LNCAP (cell line): ENCODE measurements around the gene CD72.

Experiments used
- CTCF ChIP-seq: fragments of 450-650 bp; IDR thresholded peaks from 2 replicates; pipeline ENCODE4 v1.5.1; 2017; ENCODE audit warnings: mild to moderate bottlenecking

The CD72 gene

DNA sequence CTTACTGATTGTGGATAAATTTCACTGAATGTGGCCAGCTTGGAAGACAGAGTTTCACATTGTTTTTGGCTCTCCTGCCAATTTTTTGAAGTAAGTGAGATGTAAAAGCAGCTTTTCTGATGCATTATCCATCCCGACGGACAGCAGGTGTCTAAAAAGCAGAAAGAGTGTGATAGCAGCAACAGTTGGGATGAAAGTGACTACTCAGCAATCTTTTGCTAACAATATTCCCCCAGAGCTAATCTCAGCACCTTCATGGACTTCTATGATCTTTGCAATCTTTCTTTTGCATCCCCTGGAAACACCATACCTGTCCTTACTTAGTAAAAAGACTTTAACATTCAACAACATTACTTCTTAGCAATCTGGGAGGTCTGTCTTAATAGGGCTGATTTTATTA is 5.4 kb downstream of the CD72 start:
- TF ChIP-seq CTCF, result no peak

- peak; percentile 84 for TF ChIP-seq CTCF
Observed at GRCh38 chr9:35611230-35611797, 6.9 kb downstream of the CD72 start.

GRCh38 chr9:35609820-35610163 is 8.4 kb downstream of the CD72 start:
- TF ChIP-seq CTCF, result no peak

GRCh38 chr9:35609001-35609819 is 9.0 kb downstream of the CD72 start:
- TF ChIP-seq CTCF, result no peak

DNA sequence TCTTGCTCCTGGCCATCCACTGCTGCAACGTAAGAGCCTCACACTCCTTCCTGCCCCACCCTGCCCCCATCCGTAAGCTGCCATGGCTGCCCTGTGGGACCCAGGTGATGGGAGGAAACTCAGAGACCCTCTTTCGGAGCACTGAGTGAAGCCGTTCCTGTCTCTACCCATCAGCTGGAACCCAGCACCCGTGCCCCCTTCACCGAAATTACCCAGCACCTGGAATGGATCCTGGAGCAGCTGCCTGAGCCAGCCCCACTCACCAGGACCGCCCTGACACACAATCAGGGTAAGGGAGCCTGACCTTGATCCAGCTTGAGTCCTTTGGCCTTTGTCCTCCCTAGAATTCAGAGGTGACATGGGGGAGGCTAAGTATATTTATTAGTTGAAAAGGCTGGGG is 10.0 kb downstream of the CD72 start:
- no peak for TF ChIP-seq CTCF

- TF ChIP-seq CTCF, result no peak
Observed at GRCh38 chr9:35606726-35607125, 11.5 kb downstream of the CD72 start.

DNA sequence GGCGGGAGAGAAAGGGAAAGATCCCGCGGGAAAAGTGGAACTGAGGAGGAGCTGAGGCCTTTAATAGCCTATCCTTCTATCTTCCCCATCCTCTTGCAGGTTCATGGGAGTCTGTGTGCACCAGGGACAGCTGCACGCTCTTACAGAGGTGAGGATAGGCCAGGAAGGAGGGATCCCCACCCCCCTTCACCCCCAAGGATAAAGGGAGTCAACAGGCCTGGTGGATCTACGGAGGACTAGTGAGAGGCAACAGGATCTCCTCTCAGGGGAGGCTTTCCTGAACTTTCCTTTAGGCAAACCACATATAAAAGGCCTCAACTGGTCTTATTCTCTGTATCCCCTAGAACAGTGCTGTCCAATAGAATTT is 12.1 kb downstream of the CD72 start:
- TF ChIP-seq CTCF, result no peak
